Suppressor macrophage treated with lipopolysaccharide for 4 hours (primary cell): ENCODE results near the gene CES5A.
A peak's percentile ranks its signal among the peaks of the same experiment; 100 is the strongest.
"Not testable (repeated sequence)": the region's sequence is repeated elsewhere in the genome, so short reads cannot be mapped to it uniquely, and the experiment has no call there.

ENCODE experiments used
- DNase-seq: peaks from one replicate; pipeline ENCODE4 v3.0.0-alpha.2; 2020

Gene CES5A

DNA sequence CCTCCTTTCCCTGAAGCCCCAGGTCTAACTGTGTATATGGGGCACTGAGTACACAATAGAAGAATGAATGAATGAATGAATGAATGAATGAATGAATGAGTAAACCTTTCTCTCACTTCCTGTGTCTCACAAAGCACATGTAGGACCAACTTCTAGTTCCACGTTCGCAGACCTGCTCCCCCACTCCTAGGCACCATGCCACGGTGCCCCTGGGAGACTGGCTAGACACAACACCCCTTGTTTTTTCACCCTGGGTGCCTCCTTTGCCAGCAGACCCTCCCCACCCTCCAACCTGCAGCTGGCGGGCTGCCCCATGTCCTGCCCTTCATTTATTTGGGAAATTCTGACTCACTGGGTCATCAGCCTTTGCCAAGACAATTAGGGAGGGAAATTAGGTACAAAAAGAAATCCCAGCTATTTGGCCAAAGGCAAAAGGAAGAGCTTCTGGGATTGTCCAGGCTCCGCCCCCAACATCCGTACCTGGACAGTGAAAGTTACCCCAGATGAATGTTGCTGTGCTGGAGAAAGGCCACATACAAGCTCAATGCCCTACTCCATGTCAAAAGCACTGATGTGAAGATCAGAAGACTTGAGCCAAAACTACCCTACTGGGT is 50.0 kb downstream of the CES5A start:
- no peak for DNase-seq

DNA sequence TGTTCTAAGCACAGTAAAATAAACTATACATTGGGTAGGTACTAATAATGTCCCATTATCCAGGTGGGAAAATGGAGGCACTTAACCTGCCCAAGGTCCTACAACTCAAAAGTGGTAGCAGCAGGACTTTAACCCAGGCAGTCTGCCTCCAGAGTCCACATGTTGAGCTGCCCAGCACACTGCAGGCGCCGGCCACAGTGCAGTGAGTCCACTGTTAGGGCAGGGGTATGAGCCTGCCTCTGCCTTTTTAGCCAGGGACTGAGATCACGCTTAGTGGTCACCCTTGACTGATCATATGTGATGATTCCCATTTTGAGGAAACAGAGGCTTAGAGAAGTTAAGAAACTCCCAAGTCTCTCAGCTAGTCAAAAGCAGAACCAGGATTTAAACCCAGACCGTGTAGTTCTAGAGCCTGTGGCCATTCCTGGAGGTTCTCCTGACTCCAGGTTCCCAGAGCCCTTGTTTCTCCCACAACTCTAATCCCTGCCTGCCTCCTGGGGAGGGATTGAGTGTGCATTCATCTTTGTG is 50.6 kb downstream of the CES5A start:
- peak; percentile 39 for DNase-seq

DNA sequence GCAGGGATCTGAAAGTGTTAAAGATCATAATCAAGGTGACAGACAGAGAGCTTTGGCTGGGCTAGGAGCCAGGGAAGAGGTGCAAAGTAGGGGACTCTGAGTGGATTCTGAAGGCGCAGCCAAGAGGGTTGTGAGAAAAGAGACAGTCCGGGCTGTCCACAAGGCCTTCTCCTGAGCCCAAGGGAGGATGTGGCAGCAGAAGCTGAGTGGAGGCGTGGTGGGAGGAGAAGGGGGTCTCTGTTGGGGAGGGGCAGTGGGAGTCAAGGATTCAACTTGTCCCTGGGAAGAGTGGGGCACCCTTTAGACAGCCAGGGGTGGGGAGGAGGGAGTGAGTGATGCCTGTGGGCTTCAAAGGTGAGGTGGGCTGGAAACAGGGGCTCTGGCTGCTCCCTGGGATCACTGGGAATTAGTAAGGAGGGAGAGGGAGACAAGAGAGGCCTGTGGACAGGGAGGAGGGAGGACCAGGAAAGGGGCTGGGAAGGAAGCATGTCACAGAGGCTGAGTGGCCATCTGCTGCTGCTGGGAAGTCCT is 52.8 kb downstream of the CES5A start:
- DNase-seq, result no peak

GRCh38 chr16:55821210-55821609 is 54.0 kb downstream of the CES5A start:
- DNase-seq, result no peak

DNA sequence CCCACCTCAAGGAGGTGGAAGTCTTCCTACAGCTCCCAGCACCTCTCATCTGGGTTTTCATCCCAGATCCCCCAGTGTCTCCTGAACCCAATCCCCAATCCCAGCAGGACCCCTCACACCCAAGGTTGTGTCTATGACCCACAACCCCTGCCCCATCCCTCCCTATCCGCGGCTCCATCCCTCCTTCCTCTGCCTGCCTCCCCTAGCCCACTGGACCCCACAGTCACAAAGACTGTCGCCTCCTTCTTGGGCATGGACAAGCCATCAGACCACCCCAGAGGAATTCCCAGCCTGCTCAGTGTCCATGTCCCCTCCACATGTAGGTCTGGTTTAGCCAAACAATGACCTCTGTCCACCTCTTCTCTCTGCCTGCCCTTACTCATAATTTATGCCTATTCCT is 54.6 kb downstream of the CES5A start:
- no peak for DNase-seq

DNA sequence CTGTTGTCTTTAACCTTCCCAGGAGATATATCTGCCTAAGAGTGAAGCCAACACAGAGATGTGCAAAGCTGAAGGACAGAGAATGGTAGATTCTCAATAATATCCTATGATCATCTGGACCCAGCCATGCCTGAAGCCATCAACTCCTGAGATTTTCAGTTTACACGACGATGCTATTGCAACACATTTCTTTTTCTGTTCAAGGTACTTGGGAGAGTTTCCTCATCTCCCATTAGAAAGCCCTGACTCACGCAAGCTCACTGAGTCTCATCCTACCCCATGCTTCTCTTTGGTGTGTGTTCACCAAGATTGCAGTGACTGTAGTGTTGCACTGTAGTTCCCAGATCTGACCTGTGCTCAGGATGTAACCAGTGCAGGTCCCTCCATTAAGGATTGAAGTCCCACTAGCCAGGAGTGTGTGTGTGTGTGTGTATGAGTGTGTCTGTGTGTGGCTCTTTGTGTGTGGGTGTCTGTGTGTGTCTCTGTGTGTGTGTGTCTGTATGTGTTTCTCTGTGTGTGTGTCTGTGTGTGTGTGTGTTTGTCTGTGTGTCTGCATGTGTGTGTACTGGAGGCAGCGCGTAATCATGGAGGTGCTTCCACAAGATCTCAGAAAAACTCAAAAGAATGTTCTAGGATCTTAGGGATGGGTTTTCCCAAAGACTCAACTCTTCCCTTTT is 57.8 kb downstream of the CES5A start:
- DNase-seq, result no peak

- DNase-seq, result not testable (repeated sequence)
Observed at GRCh38 chr16:55816222-55816621, 59.0 kb downstream of the CES5A start.

GRCh38 chr16:55815320-55815719 is 59.9 kb downstream of the CES5A start:
- DNase-seq, result no peak

GRCh38 chr16:55814174-55814573 is 61.0 kb downstream of the CES5A start:
- not testable (repeated sequence) for DNase-seq

DNA sequence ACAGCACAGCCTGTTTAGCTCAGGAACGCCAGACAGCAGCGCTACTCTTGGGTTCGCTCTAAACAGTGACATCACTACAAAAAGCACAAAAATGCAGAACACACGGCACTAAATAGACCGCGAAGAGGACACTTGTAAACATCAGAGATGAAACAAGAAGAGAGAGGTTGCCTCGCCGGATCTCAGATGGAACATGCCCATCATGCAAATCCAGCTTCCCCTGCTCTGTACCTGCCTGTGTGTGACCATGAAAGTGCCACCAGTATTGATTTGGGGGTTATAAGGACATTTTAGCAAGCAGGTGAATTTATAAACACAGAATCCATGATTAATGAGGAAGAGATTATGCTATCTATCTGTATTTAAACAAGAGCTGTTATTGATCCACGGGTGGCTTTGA is 61.4 kb downstream of the CES5A start:
- DNase-seq, result not testable (repeated sequence)

DNA sequence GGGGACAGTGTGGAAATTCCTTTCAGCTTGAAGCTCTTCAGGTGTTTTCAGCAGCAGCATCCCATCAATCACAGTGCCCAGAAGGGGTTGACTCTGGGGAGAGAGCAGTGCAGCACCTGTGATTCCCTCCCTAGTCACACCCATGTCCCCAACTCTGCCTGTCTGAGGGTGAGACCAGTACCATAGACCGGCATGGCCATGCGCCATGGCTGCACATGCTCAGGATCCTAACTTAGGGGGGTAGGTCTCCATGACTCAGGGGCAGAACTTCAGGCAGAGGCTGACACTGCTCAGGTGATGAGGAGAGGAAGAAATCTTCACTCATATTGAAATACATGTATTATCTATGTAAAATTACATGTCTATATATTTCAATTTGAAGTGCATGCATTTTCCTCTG is 62.2 kb downstream of the CES5A start:
- DNase-seq, result no peak

DNA sequence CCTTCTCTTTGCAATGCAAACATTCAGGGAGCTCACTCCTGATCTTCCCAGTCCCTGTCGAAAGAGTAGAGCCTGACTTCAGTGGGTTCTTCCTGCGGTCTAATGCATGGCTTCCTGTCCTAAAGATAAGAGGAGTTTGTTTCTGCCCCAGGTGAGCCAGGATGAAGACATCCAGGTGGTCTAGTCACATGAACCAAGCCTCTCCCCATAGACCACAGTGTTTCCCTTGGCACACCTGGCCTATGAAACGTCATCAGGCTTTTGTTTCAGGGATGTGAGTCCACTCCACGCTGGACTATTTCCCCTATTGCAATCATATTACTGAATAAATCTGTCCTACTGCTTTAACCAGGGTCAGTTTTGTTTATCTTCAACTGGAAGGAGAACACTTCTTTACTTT is 63.4 kb downstream of the CES5A start:
- no peak for DNase-seq

DNA sequence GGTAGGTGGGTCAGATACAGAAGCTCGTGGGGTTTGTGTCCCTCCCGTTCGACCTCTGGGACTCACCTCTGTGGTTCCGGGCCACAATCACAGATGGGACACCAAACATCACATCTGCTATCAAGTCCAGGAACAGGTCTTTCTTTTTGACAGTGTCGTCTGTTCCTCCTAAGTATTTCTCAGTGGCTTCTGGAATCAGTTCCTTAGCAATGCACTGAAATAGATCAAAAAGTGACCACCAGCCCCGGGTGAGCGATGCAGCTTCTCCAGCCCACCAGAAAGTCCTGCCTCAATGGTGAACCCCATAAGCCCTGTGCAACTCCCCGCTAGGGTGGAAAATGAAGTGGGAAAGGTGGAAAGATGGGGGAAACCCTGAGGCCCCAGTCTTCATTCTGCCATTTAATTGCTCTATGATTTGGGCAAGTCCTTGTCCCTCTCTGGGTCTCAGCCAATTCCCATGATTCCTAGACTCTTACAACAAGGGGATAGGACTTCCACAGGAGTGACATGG is 64.7 kb downstream of the CES5A start:
- no peak for DNase-seq

GRCh38 chr16:55809851-55810250 is 65.3 kb downstream of the CES5A start:
- no peak for DNase-seq

DNA sequence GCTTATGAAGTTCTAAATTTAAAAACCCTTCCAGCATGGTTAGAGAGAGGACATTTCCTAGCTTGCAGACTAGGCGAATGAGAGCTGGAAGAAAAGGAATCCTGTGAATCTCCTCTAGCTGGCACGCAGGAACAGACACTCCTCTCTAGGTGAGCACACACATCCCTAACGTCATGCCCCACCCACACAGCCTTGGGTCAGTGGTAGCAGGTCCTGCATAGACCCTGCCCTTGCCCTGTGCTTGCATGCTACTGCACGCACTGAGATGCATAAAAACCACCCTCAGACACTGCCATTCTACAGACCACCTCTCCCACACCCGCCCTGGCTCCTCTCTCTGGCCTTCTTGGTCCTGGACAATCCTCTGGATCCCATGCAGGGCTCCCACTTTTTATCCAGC is 65.8 kb downstream of the CES5A start:
- no peak for DNase-seq

GRCh38 chr16:55808286-55808685 is 66.9 kb downstream of the CES5A start:
- not testable (repeated sequence) for DNase-seq

- DNase-seq, result not testable (repeated sequence)
Observed at GRCh38 chr16:55805104-55805503, 70.1 kb downstream of the CES5A start.

- not testable (repeated sequence) for DNase-seq
Observed at GRCh38 chr16:55803681-55804080, 71.5 kb downstream of the CES5A start.
